ENCODE results near the gene MPPED2.

MPPED2 gene, protein sequence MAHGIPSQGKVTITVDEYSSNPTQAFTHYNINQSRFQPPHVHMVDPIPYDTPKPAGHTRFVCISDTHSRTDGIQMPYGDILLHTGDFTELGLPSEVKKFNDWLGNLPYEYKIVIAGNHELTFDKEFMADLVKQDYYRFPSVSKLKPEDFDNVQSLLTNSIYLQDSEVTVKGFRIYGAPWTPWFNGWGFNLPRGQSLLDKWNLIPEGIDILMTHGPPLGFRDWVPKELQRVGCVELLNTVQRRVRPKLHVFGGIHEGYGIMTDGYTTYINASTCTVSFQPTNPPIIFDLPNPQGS

DNA sequence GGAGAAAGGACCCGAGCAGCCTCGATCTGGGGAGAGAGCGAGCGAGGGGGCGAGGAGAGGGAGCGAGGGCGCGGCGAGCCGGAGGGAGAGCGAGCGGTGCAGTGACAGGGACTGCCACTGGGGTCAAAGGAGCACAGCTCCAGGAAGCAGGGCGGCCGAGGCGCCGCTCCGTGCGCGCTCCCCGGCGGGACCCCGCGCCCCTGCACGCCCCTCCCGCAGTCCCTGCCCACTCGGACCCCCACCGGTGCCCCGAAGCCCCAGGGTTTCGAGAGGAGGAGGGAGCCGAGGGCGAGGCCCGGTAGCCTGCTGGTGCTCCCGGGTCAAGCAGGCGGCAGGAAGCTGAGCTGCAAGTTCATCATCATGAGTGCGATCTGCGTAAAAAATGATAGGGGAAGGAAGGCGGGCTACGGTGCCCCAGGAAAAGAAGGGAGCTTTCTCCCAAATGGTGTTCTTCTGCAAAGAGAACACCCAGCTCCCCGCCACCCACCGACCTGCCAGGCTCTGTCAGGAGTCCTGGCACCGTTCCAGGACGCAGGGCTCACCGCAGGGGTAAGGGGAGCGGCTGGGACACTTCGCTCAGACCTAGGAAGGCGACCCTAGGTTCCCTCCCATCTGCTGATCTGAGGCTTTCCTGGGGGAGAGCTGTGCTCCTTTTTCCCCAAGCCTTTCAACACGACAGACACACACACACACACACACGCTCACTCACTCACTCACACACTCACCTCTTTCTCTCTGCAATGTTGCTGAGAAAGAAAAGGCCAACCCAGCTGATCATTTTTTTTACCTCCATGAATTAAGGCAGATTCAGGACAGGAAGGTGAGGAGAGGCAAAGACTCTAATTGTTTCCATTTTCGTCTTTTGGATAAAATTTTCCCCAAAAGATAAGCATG is at the start of gene MPPED2:
Gene MPPED2, minus strand, starts transcription at position 103 of the 894 bp plus-strand sequence. CDS start 5,980 bp downstream, outside the sequence.
- DNase-seq (ENCODE audit: low spot score) = no peak

- no peak for DNase-seq (ENCODE audit: low spot score)
Observed at GRCh38 chr11:30635401-30635989, 49.3 kb upstream of the MPPED2 start.

DNA sequence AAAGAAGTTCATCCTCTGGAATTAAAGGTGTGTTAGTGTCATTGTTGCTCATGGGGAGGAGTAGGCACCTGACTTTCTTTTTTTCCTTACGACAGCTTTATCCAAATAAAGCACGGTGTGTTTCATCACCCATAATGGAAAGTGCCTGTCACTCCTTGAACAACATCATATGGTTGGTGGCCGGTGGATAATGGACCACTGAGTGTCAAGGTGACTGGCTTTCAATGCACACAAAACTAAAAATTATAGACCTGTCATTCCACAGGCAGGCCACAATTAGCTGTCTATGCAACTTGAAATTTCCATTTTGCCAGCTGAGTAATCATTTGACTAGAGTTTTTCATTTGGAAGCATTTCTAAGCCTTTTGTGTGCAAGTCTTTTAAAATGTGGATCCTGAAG is 45.0 kb upstream of the MPPED2 start:
- DNase-seq (ENCODE audit: low spot score) = no peak

- no peak for DNase-seq (ENCODE audit: low spot score)
Observed at GRCh38 chr11:30619767-30620166, 33.6 kb upstream of the MPPED2 start.

GRCh38 chr11:30617762-30618161 is 31.6 kb upstream of the MPPED2 start:
- no peak for DNase-seq (ENCODE audit: low spot score)

DNA sequence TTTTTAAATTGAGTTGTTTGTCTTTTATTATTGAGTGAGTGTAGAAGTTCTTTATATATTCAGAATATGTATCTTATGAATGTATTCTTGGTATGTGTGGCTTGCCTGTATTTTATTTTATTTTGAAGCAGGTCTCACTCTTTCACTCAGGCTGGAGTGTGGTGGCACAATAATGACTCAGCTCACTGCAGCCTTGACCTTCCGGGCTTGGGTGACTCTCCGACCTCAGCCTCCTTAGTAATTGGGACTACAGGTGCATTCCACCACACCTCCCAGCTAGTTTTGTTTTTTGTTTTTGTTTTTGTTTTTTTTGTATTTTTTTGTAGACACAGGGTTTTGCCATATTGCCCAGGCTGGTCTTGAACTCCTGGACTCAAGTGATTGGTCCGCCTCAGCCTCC is 24.5 kb upstream of the MPPED2 start:
- DNase-seq (ENCODE audit: low spot score) = no peak

DNA sequence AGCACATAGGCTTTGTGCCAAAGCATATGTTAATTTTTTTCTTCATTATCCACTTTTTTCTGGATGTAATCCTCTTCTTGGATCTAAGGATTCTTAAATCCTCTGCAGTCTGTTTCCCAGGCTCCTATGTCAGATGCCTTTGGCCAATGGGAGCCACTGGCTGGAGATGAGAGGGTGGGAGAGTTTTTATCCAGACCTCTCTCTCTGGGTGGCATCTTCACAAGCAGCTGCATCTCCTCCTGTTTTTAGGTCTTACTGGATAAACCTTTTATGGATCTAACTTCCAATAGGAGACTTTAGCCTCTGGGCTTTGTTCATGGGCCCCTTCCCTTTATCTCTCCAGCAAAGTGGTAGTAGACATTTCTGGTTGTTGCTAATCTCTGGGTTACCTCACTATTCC is 22.4 kb upstream of the MPPED2 start:
- no peak for DNase-seq (ENCODE audit: low spot score)

DNA sequence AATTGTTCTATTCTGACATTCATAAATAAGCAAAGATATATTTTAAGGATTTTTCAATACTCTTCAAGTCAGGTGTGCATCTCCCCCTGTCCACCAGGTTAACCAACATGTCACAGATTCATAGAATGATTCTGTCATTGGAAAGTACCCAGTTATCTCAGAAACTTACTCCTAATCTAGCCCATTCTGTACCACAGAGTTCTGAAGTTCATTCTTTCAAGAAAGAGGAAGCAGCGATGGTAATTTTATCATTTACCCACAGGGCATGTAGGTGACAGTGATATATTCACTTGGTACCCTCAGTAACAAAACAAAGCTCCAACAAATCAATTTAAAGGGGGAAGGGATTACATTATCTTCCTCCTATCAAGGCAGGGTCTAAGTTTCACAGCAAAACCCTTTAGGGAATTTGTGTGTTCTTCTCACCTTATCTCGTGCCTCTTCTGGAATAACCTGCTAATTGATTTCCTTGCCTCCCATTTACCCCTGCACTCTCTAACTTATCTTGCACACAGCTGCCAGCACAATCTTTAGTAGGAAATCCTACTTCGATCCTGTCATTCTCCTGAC is 19.0 kb upstream of the MPPED2 start:
- DNase-seq (ENCODE audit: low spot score) = no peak

DNA sequence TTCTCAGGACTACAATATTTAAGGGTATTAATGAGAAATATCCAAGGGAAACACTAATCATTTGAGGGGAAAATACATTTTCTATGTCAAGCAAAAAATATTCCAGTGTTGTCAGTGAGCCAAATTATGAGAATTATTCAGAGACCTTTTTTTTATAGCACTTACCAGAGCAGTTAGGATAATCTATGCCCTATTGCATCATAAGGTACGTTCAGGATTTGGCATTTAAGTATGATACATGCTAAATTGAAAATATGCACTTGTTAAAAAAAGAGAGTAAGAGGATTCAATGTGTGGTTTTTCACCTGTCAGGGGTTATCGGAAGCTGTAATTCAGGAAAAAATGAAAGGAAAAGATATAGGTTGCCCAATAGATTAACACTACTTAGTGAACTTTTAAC is 17.2 kb upstream of the MPPED2 start:
- DNase-seq (ENCODE audit: low spot score) = no peak

- no peak for DNase-seq (ENCODE audit: low spot score)
Observed at GRCh38 chr11:30596832-30597231, 10.7 kb upstream of the MPPED2 start.

DNA sequence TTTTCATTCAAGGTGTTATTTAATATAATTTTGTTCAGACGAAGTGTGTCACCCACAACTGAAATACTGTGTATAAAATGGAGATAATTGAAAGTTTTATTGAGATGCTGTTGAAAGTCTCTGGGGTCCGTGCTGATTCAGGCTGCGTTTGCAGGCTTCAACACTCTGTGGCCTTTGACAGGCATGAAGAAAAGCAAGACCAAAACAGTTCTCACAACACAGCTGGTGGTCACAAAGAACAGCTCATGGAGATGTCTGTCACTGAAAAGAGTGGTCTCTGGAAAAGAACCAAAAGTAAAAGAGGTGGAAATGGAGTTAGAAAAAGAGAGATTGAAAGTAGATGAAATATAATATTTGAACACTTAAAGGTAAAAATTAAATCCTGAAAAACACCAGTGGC is 9.8 kb upstream of the MPPED2 start:
- no peak for DNase-seq (ENCODE audit: low spot score)

DNA sequence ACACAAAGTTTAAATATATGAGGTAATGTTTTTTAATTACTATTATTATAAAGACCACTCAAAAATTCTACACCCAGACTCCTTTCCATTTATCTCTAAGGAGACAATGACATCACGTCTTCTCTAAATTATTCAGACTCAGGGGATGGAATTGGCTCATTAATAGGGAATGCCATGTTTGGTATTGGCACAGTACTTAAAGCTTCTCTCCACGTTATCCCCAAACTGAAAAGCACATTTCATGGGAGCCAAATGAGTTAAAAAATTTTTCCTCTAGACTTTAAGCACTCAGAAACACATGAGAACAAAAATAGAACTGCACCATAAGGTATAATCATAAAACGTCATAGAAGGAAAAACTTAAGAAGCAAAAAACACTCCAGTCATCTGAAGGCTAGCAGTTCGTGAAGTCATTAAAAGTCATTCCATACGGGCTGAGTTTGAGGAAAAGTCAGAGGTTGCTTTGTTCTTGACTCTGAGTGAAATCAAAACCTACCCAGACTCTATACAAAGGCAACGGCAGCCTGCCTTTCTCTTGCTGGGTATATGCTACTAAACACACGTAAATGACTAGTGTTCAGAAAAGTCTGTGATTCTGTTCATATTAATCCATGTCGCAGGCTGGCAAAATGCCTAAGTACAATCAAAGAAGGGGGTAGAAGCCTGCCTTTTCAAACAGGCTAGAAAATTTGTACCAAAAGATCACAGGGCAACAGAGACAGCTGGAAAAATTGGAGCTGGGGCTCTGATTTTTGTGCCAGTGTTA is 8.7 kb upstream of the MPPED2 start:
- no peak for DNase-seq (ENCODE audit: low spot score)

- DNase-seq (ENCODE audit: low spot score) = no peak
Observed at GRCh38 chr11:30587269-30587812, 1.2 kb upstream of the MPPED2 start.

GRCh38 chr11:30585892-30586250 is 282 bp downstream of the MPPED2 start:
- DNase-seq (ENCODE audit: low spot score) = no peak

DNA sequence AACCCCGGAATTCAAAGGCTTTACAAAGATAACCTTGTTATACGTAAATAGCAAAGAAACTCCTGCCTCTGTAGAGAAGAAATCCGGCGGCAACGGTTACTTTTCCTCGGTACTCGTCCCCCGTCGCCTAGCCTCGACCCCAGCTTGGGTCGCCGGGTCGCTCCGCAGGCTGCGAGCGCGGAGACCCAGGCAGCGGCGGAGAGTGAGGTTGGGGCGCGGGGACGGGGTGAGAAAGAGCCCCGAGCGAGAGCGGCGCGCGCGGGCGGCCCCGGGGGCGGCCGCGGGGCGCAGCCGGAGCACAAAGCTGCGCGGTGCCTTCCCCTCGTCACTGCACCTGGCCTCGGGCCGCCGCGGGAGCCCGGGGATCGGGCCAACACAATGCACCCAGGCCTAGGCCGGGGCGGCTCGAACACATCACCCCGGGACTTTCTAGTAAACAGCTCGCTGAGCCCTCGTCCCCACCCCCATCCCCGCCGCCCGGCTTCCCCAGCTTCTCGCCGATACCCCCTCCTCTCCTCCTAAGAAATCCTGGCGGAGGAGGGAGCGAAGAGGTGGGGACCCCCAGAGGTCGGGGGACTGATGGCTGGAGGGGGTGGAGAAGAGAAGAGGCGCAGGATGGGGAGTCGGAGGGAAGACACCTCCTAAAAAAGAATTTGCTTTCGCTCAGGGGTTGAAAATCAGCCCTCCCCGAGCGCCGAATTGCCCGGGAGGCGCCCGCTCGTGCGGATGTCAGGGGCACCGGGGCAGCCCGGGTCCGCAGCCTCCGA is 845 bp downstream of the MPPED2 start:
- no peak for DNase-seq (ENCODE audit: low spot score)

- no peak for DNase-seq (ENCODE audit: low spot score)
Observed at GRCh38 chr11:30583476-30584280, 2.5 kb downstream of the MPPED2 start.

- DNase-seq (ENCODE audit: low spot score) = no peak
Observed at GRCh38 chr11:30582726-30583125, 3.4 kb downstream of the MPPED2 start.

DNA sequence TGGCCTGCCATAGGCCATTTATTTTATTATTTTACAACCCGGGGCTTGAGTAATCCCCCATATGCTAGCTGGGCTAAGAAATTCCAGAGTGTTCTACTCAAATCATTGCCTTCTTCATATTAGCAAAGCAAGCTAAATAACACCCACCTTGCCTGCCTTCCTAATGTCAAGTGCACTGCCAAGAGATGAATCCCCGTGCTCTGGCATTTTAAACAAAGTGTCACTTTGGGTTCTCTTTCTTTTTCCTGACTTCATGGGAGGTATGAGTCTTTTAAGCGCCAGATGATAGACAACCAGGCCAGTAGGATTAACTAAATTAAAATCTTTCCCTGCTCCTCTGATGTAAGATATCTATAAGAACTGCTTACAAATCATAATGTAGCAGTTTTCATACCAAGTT is 4.5 kb downstream of the MPPED2 start:
- no peak for DNase-seq (ENCODE audit: low spot score)

- no peak for DNase-seq (ENCODE audit: low spot score)
Observed at GRCh38 chr11:30580573-30580972, 5.6 kb downstream of the MPPED2 start.

Data from CD4-positive, alpha-beta T cell treated with Interleukin-6 at 100 ng/mL for 8 hours (primary cell).